Activated naive CD4-positive, alpha-beta T cell treated with anti-CD3 and anti-CD28 coated beads, Interleukin-2, amount 50 U/mL, for 16 hours (primary cell): ENCODE measurements around the gene QKI.

Experiments
- DNase-seq: peaks from one replicate; pipeline ENCODE4 v3.0.0-alpha.2; 2020

Gene QKI

GRCh38 chr6:163543321-163543720 is 128.8 kb downstream of the QKI start:
- no peak for DNase-seq

GRCh38 chr6:163545370-163545769 is 130.9 kb downstream of the QKI start:
- no peak for DNase-seq

DNA sequence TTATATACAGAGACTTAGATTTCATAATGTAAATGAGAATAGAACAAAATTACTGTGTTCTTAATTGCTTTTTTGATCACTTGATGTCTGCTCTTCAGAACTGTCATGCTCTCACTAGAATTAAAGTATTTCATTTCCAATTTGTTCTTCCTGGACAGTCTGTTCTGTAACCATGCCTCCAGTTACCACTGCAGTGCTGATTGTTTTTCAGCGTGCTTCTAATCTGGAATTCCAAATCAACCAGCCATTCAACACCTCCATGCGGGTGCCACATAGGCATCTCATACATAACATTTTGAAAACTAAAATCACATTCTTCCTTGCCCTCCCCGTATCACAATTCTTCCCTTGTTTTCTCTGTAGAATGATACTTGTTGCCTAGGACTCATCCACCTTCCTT is 132.8 kb downstream of the QKI start:
- no peak for DNase-seq

GRCh38 chr6:163548624-163549023 is 134.1 kb downstream of the QKI start:
- no peak for DNase-seq

DNA sequence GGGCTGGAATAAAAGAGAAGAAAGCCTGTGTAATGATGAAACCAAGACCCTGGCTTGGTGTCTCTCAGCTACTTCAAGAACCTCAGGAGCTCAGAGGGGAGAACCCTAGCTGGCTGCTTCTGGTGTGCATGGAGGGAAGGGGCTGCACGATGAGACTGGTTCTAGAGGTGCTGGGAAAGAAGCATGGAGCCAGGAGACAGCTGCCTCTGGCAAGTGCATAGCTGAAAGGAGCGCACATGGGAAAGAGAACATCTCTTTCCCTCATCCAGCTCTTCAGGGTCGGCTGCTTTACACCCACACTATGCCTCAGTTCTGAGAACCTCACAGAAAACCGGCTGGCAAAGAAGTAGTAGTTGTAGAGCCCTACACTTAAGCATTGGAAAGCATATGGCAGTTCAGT is 139.5 kb downstream of the QKI start:
- no peak for DNase-seq

DNA sequence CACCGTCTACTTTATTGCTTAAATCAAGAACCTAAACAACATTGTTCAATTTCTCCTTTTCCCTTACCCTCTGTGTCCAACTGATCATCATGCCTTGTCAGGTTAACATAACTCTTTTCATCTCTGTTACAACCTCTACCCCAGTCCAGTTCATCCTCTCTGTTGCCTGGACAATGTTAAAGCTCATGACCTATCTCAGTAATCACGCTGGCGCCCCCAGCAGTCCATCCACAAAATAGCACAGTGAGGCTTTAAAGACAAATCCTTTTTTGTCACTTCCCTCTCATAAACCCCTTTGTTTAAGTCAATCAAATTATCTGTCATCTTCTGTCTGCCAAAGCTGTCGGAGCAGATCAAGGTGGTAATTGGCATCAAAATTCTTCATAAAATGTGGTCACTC is 140.1 kb downstream of the QKI start:
- DNase-seq: peak; percentile 51

GRCh38 chr6:163559661-163560060 is 145.1 kb downstream of the QKI start:
- no peak for DNase-seq

GRCh38 chr6:163563318-163563717 is 148.8 kb downstream of the QKI start:
- no peak for DNase-seq

DNA sequence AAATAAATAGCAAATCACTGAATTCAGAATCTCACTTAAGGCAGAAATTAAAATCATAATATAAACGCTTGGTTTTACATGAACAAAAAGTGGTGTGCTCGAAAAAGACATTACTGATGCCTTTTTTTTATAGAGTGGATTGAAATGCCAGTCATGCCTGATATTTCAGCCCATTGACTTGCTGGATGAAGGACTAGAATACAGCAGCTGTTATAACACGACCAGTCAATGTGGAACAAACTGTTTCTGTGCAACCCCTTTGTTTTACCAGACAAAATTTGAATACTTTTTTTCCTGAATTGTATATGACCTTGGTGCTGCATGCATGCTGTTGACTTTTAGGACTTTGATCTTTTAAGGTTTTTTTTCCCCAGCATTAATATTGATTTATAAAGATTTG is 150.0 kb downstream of the QKI start:
- DNase-seq: no peak

DNA sequence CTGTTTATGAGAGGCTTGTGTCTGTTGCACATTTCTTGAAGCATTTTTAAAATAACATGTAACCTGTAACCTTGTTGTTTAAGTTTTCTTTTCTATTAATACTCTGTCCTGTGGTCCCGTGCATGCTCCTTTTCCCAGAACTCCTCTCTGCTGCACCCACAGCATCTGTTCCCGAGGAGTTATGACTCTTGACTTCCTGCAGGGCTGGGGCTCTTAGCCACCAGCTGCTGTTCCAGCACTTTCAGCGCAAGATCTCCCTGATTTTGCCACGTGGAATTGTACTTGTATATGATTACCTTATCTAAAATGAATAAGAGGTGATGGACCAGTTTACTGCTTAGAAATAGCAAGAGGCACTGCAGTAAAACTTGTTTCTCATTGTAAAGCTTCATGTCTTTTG is 150.6 kb downstream of the QKI start:
- no peak for DNase-seq

- DNase-seq: no peak
These were observed 151.5 kb downstream of the QKI start for GRCh38 chr6:163566056-163566455.

DNA sequence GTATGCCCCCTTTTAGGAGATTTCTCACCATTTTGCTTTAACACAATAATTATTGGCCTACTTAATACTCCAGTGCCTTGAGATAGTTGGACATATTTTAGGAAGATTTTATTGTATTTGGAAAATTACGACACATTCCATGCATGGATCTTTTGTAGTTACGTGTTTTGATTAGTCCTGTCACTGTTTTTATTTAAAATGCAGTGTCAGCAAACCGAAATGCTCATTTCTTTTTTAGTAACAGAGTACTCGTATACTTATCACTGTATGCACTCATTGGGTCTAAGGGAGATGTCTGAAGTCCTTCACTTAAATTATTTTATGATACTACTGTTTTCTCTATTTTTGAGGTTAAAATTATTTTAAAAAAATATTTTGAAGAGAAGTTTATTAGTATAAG is 153.8 kb downstream of the QKI start:
- DNase-seq: no peak

DNA sequence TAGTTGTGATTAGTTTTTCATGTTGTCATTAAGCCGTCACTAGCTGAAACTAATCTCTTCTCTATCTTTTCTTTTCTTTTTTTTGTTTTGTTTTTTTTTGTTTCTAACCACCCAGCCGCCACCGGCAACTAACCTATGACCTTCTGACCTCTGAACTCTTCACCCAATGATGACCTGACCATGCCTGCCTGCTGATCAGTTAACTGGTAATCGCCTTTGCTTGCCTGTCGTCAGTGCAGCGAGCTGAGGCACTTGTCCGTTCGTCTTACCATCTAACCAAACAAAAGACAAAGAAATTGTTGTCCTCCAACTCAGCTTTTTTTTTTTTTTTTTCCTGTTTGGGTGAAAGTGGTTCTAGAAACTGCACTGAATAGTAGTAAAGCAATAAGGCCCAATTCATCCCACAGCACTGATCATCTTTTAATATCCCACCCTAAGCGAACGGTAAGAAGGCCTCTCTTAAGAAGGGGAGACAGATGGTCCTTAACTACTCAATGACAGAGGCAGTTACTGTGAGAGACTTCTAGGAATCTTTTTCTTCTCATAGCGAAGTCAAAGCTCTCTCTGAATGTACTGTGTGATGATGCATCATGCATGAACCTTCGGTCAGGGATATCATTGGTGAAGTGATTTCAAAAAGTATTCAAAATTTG is 156.2 kb downstream of the QKI start:
- DNase-seq: no peak

GRCh38 chr6:163571730-163572129 is 157.2 kb downstream of the QKI start:
- DNase-seq: no peak

DNA sequence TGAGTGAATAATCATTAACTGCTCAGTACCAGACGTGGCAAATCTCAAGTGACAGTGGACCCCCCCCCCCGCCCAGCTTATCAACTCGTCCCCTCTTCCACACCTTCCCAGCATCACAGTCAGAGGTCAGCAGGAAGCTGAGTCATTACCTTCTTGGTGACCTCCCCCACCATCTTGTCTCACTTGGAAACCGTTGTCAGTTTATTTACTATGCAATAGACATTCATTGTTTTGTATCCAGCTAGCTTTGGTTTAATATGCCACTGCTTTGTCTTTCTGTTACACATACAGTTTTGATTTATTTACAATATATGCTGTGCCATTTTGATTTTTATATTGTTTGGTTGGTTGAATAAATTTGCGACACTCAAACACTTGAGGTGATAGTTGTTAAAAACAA is 158.1 kb downstream of the QKI start:
- DNase-seq: no peak

GRCh38 chr6:163573503-163574179 is 159.1 kb downstream of the QKI start:
- DNase-seq: no peak

- no peak for DNase-seq
These were observed 161.6 kb downstream of the QKI start for GRCh38 chr6:163576114-163576513.

- DNase-seq: no peak
These were observed 162.9 kb downstream of the QKI start for GRCh38 chr6:163577404-163577803.

GRCh38 chr6:163579111-163579879 is 164.8 kb downstream of the QKI start:
- no peak for DNase-seq

DNA sequence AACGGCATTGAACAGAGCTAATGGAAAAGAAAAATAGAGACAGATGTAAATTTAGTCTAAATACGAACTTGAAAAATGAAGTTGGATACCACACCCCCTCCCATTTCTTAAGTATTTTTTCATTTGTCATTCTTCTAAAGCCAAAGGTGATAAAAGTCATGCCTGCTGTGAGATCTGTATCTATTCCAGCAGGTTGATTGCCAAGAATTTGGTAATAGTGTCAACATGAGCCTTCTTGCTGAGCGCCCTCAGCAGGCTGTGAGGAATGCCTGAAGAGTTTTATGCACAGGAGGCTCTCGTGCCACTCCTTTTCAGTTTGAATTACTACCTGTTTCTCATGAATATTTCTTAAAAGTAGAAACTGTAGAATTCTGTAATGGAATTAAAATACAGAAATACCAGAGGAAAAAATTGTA is 165.4 kb downstream of the QKI start:
- no peak for DNase-seq

DNA sequence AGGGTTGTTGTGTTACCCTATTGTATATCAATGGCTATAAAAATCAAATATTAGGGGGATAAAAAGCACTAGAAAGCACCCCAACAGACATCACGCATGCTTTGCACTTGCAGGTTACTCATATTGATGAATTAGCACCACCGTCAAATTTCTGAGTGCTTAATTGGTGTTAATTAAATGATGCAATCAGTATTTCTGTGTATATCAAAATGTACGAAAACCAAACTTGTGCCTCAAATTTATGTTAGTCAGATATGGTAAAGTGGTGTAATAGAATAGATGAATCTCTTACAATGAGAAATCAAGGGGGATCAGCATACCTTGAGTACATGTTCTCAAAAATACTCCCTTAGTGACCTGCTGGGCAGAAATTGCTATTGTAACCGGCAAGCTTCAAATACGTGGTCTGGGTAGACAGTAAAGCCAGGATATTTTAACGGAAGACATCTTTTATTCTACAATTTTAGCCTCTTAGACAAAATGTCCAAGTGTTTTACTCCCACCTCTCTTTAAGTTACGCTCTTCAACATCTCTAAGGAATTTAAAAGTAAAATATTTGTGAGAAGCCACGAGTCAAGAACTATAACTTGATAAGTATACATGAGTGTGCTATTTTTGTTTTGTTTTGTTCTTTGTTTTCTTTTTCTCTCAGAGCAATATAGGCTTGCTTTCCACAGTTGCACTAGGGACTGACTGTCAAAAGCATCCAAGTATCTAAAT is 166.0 kb downstream of the QKI start:
- DNase-seq: no peak

DNA sequence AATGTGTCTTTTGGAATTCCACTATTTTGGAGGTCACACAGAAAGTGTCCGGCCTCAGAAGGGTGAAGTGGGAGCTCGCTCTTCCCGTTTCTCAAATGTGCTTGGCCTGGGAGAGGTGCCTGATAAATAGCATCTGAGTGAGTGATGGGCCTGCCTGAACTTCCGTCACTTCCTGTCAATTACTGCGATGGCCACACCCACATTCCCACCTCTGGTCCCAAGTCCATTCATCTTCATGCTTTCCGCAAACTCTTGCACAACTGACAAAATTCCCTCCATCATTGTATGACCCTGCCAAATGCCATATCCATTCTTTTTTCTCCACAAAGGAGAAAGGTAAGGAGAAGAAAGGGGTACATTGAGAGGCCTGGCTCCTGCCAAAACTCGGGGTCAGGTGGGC is 169.0 kb downstream of the QKI start:
- no peak for DNase-seq

DNA sequence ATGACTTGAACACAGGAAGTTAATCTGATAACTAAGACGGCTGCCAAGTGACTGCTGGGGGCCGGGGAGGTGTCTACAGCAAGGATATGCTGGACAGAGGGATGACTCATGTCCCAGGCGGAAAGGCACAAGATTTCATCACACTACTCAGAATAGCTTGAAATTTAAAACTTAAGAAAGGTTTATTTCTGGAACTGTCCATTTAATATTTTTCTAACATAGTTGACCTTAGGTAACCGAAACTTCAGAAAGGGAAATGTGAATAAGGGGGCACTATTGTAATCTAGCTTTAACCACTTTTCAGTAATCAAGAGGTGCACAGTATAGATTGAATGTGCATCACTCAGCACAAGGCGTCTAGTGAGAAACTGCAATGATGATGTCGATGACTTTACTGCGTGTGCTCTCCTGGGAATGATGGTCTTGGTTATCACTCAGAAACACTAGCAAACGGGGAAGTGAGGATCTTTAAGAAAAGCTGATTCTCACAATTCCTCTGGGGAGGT is 171.5 kb downstream of the QKI start:
- DNase-seq: no peak
